ENCODE measurements around the gene FN3KRP.

FN3KRP gene

DNA sequence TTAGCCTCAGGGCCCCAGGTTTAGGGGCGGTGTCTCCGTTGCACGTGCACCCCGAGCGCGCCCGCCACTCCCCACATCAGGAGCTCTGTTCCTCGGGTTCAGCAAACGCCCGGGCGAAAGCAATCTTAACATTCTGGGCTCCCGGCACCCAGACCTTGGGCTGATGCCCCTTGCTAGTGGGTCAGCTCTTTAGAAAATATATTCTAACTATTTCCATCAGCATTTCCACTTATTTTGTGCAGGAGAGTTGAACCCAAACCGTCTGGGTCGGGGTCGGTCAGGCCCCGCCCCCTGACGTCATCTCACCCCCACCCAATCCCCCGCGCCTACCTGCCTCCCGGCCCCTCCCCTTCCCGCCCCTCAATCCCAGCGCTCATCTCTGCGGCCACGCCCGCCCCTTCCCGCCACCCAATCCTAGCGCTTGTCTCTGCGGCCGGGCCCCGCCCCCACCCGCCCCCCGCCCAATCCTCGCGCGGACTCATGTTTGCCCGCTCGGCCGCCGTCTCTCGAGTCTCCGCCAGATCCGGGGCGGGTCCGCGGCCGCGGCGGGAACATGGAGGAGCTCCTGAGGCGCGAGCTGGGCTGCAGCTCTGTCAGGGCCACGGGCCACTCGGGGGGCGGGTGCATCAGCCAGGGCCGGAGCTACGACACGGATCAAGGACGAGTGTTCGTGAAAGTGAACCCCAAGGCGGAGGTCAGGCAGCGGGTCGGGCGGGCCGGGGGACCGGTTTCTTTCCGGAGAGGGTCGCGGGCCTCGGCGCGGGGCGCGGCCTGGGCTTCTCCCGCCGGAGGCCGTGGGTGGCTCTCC is at the start of gene FN3KRP:
Gene FN3KRP (plus strand): TSS at position 504 of the 808 bp plus-strand sequence. CDS start 50 bp downstream, at position 554.
- peak; percentile 83 for DNase-seq

DNA sequence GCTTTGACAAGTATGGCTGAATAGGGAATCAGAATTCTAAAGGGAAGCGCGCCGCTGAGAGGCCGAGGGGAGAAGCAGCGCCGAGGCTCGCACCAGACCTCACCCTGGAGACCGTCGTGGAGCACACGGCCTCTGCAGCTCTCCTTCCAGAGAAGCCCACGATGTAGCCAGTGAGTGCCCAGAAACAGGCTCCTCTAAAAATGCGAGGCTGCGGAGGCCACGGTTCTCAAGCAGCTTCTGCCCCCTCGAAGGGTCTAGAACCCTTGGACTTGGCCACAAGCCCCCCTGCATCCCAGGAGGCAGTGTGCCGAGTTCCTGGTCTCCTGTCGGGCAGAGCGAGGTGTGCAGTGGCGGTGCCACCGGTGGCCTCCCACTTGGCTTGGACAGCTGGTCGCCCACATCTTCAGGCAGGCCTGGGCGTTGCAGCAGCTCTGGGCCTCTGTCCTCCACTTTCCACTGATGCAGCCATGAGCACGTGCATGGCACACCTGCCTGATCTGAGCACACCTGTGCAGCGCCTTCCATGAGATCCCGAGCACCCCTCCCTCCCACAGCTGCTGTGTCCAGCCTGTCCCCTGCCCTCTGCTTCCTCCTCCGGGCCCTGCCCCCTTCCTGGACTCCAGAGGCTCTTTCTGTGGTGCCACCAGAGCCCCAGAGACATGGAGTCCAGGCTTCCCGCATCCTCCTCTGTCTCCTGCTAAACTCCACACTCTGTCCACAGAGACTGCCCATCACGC is 49.4 kb upstream of the FN3KRP start:
- DNase-seq, result no peak

DNA sequence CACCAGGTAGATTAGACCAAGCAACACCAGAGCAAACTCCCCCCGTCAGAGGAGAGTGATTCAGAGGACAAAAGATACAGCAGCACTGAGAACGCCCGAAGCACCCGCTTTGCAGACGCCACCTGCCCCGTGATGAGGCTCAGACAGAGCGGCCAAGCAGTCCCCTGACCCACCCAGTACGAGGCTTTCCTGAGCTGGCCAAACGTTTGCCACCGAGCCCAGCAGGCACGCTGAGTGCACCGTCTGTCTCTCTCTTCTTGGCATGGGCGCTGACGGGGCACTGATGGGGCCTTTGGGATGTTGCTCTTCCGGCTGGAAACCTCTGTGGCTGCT is 48.9 kb upstream of the FN3KRP start:
- no peak for DNase-seq

GRCh38 chr17:82668024-82668630 is 48.4 kb upstream of the FN3KRP start:
- no peak for DNase-seq

GRCh38 chr17:82668631-82669099 is 47.8 kb upstream of the FN3KRP start:
- peak; percentile 38 for DNase-seq

DNA sequence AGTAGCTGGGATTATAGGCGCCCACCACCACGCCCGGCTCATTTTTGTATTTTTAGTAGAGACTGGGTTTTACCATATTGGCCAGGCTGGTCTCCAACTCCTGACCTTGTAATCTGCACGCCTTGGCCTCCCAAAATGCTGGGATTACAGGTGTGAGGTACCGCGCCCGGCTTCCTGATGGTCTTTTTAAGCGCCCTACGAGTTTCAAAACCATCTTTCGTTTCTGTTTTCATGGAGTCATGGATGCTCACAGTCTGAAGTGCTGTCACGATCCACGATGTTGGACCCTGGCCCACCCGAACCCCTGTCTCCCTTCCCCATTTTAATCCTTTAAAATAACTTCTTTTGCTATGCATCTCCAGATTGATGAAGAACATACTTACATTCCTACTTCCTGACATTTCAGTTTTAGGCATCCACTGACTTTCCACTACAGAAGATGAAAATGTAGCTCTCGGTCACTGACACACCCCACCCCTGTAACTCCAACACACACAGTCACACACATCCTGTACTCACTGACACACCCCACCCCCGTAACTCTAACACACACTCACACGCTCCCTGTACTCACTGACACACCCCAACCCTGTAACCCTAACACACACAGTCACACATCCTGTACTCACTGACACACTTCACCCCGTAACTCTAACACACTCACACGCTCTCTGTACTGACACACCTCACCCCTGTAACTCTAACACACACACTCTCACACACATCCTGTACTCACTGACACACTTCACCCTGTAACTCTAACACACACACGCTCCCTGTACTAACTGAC is 45.6 kb upstream of the FN3KRP start:
- DNase-seq, result no peak

- no peak for DNase-seq
Observed at GRCh38 chr17:82674656-82675475, 41.6 kb upstream of the FN3KRP start.

GRCh38 chr17:82675476-82676245 is 40.8 kb upstream of the FN3KRP start:
- no peak for DNase-seq

GRCh38 chr17:82677353-82677925 is 39.1 kb upstream of the FN3KRP start:
- no peak for DNase-seq

DNA sequence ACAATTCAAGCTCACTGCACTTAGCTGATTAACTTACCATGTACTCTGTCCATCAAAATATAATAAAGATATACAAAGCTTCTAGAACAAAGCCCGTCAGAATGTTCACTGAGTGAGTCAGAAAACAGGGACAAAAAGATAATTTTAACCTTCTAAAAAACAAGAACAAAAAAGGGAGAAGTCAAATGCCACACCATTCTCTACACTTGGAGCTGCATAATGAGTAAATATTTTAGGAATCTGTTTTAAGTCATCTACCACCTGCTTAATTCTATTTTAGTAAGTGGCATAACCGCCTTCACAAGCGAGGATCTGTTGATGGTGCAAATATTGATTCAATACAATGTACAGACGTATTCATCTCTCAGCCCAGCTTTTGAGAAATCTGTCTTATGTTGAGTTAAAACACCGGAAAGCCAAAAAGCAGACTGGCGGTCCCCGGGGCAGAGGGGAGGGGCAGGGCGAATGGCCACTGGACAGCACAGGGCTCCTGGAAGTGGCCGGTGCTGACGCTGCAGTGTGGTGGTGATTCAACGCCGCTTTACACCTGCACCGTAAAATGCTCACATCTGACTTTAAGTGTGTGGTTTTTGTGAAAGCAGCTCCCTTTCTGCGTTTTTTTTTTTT is 38.1 kb upstream of the FN3KRP start:
- DNase-seq, result no peak

- DNase-seq, result no peak
Observed at GRCh38 chr17:82679586-82680465, 36.7 kb upstream of the FN3KRP start.

GRCh38 chr17:82681547-82681946 is 35.0 kb upstream of the FN3KRP start:
- no peak for DNase-seq

GRCh38 chr17:82683534-82683933 is 33.0 kb upstream of the FN3KRP start:
- no peak for DNase-seq

- DNase-seq, result no peak
Observed at GRCh38 chr17:82684228-82684841, 32.2 kb upstream of the FN3KRP start.

DNA sequence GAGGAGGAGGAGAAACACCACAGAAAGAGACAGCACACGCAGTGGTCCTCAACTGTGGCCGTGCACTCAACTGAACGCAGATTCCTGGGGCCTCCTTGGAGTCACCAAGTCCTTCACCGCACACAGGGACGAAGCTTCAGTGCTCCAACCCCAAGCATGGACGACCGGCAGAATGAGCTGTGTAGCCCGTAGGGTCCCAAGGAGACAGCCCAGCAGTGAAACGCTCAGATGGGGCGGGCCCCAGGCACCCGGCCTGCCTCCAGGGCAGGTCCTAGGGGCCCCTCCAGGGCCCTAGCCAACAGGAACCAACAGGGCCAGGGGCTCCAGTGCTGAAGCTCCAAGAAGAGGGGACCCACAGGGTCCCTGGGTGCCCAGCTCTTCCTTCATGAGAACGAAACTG is 31.2 kb upstream of the FN3KRP start:
- DNase-seq, result no peak

DNA sequence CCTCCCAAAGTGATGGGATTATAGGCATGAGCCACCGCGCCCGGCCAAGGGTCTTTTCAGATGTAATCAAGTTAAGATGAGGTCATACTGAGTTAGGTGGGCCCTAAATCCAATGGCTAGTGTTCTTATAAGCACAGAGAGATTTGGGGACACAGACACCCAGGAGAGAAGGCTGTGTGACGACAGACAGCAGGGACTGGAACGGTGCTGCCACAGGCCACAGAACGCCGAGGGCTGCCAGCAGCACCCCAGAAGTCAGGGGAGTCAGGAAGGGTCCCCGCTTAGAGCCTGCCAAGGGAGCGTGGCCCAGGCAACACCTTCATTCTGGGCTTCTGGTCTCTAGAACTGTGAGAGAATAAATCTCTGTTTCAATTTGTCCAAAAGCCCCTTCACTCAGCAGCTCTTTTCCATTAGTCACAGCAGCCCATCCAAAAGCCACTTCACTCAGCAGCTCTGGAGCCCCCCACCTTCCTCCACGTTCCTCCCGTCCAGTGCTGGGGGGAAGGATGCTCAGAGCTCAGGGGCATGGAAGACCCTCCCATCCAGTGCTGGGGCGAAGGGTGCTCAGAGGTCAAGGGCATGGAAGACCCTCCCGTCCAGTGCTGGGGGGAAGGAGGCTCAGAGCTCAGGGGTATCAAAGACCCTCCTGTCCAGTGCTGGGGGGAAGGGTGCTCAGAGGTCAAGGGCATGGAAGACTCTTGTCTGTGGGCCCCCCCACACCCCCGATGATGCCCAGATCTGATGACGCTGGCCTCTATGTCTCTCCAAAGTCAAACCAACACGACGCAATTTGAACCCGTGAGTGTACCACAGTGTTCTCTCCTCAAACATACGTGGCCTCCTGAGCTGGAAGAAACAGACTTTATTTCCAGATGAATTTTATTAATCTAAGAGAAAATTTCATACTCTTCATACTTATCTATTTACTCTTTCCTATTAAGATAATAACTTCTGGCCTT is 29.9 kb upstream of the FN3KRP start:
- no peak for DNase-seq

DNA sequence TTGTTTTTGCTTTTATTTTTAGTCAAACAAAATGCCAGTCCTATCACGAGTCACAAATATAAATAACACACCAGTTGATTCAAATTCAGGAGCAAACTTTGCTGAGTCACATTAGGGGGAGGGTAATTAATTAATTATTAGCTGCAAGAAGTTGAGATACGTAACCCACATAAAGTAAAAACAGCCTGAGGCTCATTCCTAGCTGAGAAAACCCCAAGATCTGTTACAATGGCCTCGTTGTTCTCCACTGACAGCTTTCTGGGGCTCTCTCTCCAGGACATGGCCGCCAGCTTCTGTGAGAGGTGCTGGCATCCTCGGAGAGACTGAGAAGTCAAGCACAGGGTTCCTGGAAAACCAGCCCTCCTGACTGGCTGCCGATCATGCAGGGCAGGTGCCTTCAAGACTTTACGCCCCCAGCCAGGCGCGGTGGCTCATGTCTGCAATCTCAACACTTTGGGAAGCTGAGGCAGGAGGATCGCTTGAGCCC is 29.1 kb upstream of the FN3KRP start:
- DNase-seq, result no peak

DNA sequence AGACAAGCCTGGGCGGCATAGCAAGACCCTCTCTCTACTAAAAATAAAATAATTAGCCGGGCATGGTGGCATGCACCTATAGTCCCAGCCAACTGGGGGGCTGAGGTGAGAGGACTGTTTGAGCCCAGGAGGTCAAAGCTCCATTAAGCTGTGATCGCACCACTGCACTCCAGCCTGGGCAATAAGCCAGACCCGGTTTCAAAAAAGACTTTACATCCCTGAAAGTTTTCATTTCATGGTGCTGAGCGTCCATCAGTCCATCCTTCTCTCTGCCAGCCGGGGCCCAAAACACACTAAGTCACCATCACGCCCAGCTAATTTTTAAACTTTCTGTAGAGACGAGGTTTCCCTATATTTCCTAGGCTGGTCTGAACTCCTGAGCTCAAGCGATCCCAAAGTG is 28.6 kb upstream of the FN3KRP start:
- no peak for DNase-seq
